Measurements from ENCODE around the gene SWSAP1. TPM values are rescaled to one million over a fixed set of nuclear protein-coding genes. Genes with fewer than 3 reads are reported as not detected.

SWSAP1 gene
- total and polyA plus RNA-seq, 2 experiments from 2014 or later: 2.1 to 6.1 TPM

DNA sequence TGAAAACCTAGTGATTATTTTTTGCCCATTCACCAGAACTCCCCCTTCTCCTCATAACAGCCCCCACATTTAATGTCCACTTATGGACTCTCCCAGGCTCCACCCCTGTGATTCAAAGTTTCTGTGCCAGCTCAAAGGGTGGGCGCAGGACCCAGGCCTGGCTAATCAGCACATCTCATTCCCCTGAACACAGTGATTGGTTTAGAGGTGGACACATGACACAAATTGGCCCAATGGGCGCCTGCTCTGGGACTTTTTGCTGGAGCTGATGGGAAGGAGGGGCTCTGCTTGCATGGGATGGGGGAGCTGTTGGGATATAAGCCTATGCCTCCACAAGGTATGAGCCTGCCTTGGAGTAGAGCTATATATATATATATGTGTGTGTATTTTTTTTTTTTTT is 15.9 kb downstream of the SWSAP1 start:
- Mint-ChIP-seq H3K4me3 (no peak overlapping the region), H3K9me3 (peaks cover 9% of the 10 kb centered on the region; the same call in 2 of the 3 replicates), H3K27ac (no peak overlapping the region), H3K4me1 (peaks cover 4% of the 10 kb centered on the region), H3K36me3 (ENCODE audit: low read depth) (peaks cover 14% of the 10 kb centered on the region), H3K27me3 (ENCODE audit: insufficient read depth, low read depth, poor library complexity) (peaks cover 4% of the 10 kb centered on the region)
- TF ChIP-seq, protein P1, sequence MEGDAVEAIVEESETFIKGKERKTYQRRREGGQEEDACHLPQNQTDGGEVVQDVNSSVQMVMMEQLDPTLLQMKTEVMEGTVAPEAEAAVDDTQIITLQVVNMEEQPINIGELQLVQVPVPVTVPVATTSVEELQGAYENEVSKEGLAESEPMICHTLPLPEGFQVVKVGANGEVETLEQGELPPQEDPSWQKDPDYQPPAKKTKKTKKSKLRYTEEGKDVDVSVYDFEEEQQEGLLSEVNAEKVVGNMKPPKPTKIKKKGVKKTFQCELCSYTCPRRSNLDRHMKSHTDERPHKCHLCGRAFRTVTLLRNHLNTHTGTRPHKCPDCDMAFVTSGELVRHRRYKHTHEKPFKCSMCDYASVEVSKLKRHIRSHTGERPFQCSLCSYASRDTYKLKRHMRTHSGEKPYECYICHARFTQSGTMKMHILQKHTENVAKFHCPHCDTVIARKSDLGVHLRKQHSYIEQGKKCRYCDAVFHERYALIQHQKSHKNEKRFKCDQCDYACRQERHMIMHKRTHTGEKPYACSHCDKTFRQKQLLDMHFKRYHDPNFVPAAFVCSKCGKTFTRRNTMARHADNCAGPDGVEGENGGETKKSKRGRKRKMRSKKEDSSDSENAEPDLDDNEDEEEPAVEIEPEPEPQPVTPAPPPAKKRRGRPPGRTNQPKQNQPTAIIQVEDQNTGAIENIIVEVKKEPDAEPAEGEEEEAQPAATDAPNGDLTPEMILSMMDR (conservative IDR thresholded peaks at IDR 0.05; ENCODE audit: low read depth in 2 of 2): no peak
- TF ChIP-seq, protein P2, sequence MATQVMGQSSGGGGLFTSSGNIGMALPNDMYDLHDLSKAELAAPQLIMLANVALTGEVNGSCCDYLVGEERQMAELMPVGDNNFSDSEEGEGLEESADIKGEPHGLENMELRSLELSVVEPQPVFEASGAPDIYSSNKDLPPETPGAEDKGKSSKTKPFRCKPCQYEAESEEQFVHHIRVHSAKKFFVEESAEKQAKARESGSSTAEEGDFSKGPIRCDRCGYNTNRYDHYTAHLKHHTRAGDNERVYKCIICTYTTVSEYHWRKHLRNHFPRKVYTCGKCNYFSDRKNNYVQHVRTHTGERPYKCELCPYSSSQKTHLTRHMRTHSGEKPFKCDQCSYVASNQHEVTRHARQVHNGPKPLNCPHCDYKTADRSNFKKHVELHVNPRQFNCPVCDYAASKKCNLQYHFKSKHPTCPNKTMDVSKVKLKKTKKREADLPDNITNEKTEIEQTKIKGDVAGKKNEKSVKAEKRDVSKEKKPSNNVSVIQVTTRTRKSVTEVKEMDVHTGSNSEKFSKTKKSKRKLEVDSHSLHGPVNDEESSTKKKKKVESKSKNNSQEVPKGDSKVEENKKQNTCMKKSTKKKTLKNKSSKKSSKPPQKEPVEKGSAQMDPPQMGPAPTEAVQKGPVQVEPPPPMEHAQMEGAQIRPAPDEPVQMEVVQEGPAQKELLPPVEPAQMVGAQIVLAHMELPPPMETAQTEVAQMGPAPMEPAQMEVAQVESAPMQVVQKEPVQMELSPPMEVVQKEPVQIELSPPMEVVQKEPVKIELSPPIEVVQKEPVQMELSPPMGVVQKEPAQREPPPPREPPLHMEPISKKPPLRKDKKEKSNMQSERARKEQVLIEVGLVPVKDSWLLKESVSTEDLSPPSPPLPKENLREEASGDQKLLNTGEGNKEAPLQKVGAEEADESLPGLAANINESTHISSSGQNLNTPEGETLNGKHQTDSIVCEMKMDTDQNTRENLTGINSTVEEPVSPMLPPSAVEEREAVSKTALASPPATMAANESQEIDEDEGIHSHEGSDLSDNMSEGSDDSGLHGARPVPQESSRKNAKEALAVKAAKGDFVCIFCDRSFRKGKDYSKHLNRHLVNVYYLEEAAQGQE (IDR thresholded peaks at IDR 0.05; ENCODE audit: unreplicated experiment): no peak
- TF ChIP-seq ZNF114 (CRISPR knock-in tag; IDR thresholded peaks at IDR 0.05) (no peak), NANOG (IDR thresholded peaks at IDR 0.05; ENCODE audit: borderline replicate concordance) (no peak), ZNF331 (CRISPR knock-in tag; IDR thresholded peaks at IDR 0.05; ENCODE audit: low read depth) (no peak), EZH2 (IDR thresholded peaks at IDR 0.05; ENCODE audit: low read depth, unreplicated experiment) (no peak), ZNF462 (CRISPR knock-in tag; IDR thresholded peaks at IDR 0.05) (no peak), STAT1 (IDR thresholded peaks at IDR 0.05; ENCODE audit: unreplicated experiment) (no peak), EZH2phosphoT487 (IDR thresholded peaks at IDR 0.05; ENCODE audit: unreplicated experiment) (no peak), CREB1 (CRISPR knock-in tag; IDR thresholded peaks at IDR 0.05; ENCODE audit: low read depth) (no peak), POLR2AphosphoS5 (IDR thresholded peaks at IDR 0.05; ENCODE audit: low read depth) (no peak)
- TF ChIP-seq, protein P3, sequence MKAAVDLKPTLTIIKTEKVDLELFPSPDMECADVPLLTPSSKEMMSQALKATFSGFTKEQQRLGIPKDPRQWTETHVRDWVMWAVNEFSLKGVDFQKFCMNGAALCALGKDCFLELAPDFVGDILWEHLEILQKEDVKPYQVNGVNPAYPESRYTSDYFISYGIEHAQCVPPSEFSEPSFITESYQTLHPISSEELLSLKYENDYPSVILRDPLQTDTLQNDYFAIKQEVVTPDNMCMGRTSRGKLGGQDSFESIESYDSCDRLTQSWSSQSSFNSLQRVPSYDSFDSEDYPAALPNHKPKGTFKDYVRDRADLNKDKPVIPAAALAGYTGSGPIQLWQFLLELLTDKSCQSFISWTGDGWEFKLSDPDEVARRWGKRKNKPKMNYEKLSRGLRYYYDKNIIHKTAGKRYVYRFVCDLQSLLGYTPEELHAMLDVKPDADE (IDR thresholded peaks at IDR 0.05): no peak
- Histone ChIP-seq H3K27ac (ENCODE audit: low read depth) (no peak overlapping the region), H3K9me2 (ENCODE audit: insufficient read depth) (no peaks in the 10 kb centered on the region), H3F3A (replicated peaks; ENCODE audit: low read depth) (0 out of 2 replicates have a peak, but pooled peaks cover 3% of the 10 kb centered on the region), H2AFZ (no peak overlapping the region), H3K4me3 (no peak overlapping the region), H3K36me3 (ENCODE audit: insufficient read depth) (no peaks in the 10 kb centered on the region), H3K4me1 (ENCODE audit: insufficient read depth) (0 out of 2 replicates have a peak, but pooled peaks cover 3% of the 10 kb centered on the region), H3K79me2 (replicated peaks; ENCODE audit: insufficient read depth) (no peaks in the 10 kb centered on the region), H3K4me2 (no peak overlapping the region), H4K20me1 (replicated peaks; ENCODE audit: insufficient read depth) (no peaks in the 10 kb centered on the region), H3K27me3 (ENCODE audit: insufficient read depth) (no peaks in the 10 kb centered on the region)
- peak; percentile 18 for DNase-seq (ENCODE audit: low spot score)
- no peak for ATAC-seq

Data from GM23338 (cell line).